Prostate gland (tissue), 2 donors: ENCODE data around the gene NRCAM. TPM values are rescaled to one million over a fixed set of nuclear protein-coding genes. Genes with fewer than 3 reads are reported as not detected.

Experiments used
- DNase-seq: peaks from one replicate; pipeline ENCODE4 v3.0.0-alpha.2; 2019; ENCODE audit warnings: low spot score
- H3K27ac ChIP-seq, 2 donors: fragments of 200-600 bp; sonication (generic); 2 replicates each; pipeline ENCODE4 v1.5.1; 2017 to 2019
- H3K27me3 ChIP-seq: fragments of 200-600 bp; sonication (generic); replicated peaks from 2 replicates; pipeline ENCODE4 v1.5.1; 2019; ENCODE audit not compliant: insufficient read depth
- H3K36me3 ChIP-seq, 2 donors: fragments of 200-600 bp; sonication (generic); 1 replicate in 1 of 2; 2 replicates in 1 of 2; pipeline versions ENCODE4 v1.5.1 to v1.8.1; 2017 to 2019
- H3K4me1 ChIP-seq: fragments of 200-600 bp; sonication (generic); replicated peaks from 2 replicates; pipeline ENCODE4 v1.5.1; 2019
- H3K4me3 ChIP-seq, 2 donors: fragments of 200-600 bp; sonication (generic); 2 replicates each; pipeline ENCODE4 v1.5.1; 2017 to 2019
- H3K9me3 ChIP-seq: fragments of 200-600 bp; sonication (generic); 2 replicates; pipeline ENCODE4 v1.5.1; 2017
- CTCF ChIP-seq, 4 experiments: fragments of 200-600 bp in 2 of 4; fragments of 450-650 bp in 2 of 4; sonication (generic) in 2 of 4; IDR thresholded peaks; 1 replicate in 3 of 4; 2 replicates in 1 of 4; pipeline ENCODE4 v1.5.1; 2016 to 2019; ENCODE audit warnings: antibody characterized with exemption in 4 of 4, mild to moderate bottlenecking in 2 of 4, moderate library complexity in 2 of 4
- POLR2A ChIP-seq: fragments of 450-650 bp; IDR thresholded peaks from one replicate; pipeline ENCODE4 v1.6.1; 2016; ENCODE audit warnings: antibody characterized with exemption, mild to moderate bottlenecking
- POLR2AphosphoS5 ChIP-seq: sonication (generic); formaldehyde crosslinking; IDR thresholded peaks from one replicate; pipeline ENCODE4 v1.6.1; 2017; ENCODE audit warnings: antibody characterized with exemption
- WGBS: methylation state at CpG from one replicate; pipeline ENCODE4 v1.1.5; 2018; 5-methylcytosine and 5-hydroxymethylcytosine counted together
- intact Hi-C: fragments of 100-400 bp; cut with DNase I; formaldehyde crosslinking; loops from one replicate; pipeline ENCODE4 v1.14.2; 2022
- total RNA-seq, 2 donors: library from RNA; depleted of rRNA; stranded (reverse); fragments of >200 nt; gene quantifications; one replicate each; pipeline ENCODE4 v1.1.0, GENCODE V29; 2016

NRCAM gene
- total RNA-seq, 2 donors from 2014 or later: 1.1 to 3.1 TPM

GRCh38 chr7:108413337-108413736 lies 42.9 kb downstream of the NRCAM start:
- intact Hi-C loops: no loop called here
- no peaks in the 10 kb centered on the region for H3K9me3 ChIP-seq
- no peak overlapping the region for H3K27ac ChIP-seq
- H3K4me1 ChIP-seq: no peaks in the 10 kb centered on the region
- TF ChIP-seq CTCF (IDR thresholded peaks at IDR 0.05) (no peak), POLR2A (no peak), POLR2AphosphoS5 (no peak)
- no peak overlapping the region for H3K4me3 ChIP-seq
- no peak for DNase-seq
- no peaks in the 10 kb centered on the region for H3K27me3 ChIP-seq
- H3K36me3 ChIP-seq: no peaks in the 10 kb centered on the region

- Histone ChIP-seq H3K27ac (no peak overlapping the region), H3K9me3 (no peaks in the 10 kb centered on the region), H3K27me3 (no peaks in the 10 kb centered on the region), H3K4me1 (no peaks in the 10 kb centered on the region), H3K36me3 (no peaks in the 10 kb centered on the region), H3K4me3 (no peak overlapping the region)
- no peak for DNase-seq
- intact Hi-C loops: no loop called here
- 96% methylated on average over 6 of the region's 6 CpGs for WGBS
- TF ChIP-seq CTCF (IDR thresholded peaks at IDR 0.05) (no peak), POLR2AphosphoS5 (no peak), POLR2A (no peak)
Measured at GRCh38 chr7:108409146-108409545, 47.1 kb downstream of the NRCAM start.

GRCh38 chr7:108408296-108408991 lies 47.8 kb downstream of the NRCAM start:
- 56% methylated on average over 7 of the region's 7 CpGs for WGBS
- DNase-seq: no peak
- Histone ChIP-seq H3K36me3 (no peaks in the 10 kb centered on the region), H3K27me3 (no peaks in the 10 kb centered on the region), H3K4me3 (no peak overlapping the region), H3K27ac (no peak overlapping the region), H3K9me3 (no peaks in the 10 kb centered on the region), H3K4me1 (no peaks in the 10 kb centered on the region)
- intact Hi-C loops: no loop called here
- no peak for TF ChIP-seq CTCF (IDR thresholded peaks at IDR 0.05)
- no peak for TF ChIP-seq POLR2AphosphoS5
- no peak for TF ChIP-seq POLR2A

GRCh38 chr7:108407676-108408075 lies 48.6 kb downstream of the NRCAM start:
- Histone ChIP-seq H3K9me3 (no peaks in the 10 kb centered on the region), H3K27me3 (no peaks in the 10 kb centered on the region), H3K36me3 (no peaks in the 10 kb centered on the region), H3K4me3 (no peak overlapping the region), H3K4me1 (no peaks in the 10 kb centered on the region), H3K27ac (no peak overlapping the region)
- TF ChIP-seq POLR2A (no peak), CTCF (IDR thresholded peaks at IDR 0.05) (no peak), POLR2AphosphoS5 (no peak)
- no peak for DNase-seq
- WGBS: 84% methylated on average over 2 of the region's 2 CpGs
- intact Hi-C loops: no loop called here

- H3K4me1 ChIP-seq: no peaks in the 10 kb centered on the region
- no peaks in the 10 kb centered on the region for H3K9me3 ChIP-seq
- intact Hi-C loops: no loop called here
- no peak for DNase-seq
- no peak overlapping the region for H3K27ac ChIP-seq
- 76% methylated on average over 1 of the region's 1 CpG for WGBS
- no peaks in the 10 kb centered on the region for H3K36me3 ChIP-seq
- H3K27me3 ChIP-seq: no peaks in the 10 kb centered on the region
- no peak overlapping the region for H3K4me3 ChIP-seq
- no peak for TF ChIP-seq POLR2AphosphoS5
- no peak for TF ChIP-seq CTCF (IDR thresholded peaks at IDR 0.05)
- no peak for TF ChIP-seq POLR2A
Measured at GRCh38 chr7:108406222-108406890, 49.9 kb downstream of the NRCAM start.
